GM18505 (cell line): ENCODE data around the gene THTPA.
A peak's percentile ranks its signal among the peaks of the same experiment; 100 is the strongest.

Source experiments
- ATAC-seq: cut with Tn5 transposase; IDR thresholded peaks from one replicate; pipeline ENCODE4 v1.9.1; 2021; ENCODE audit not compliant: unreplicated experiment
- POLR2A ChIP-seq: IDR thresholded peaks from 4 replicates; pipeline ENCODE4 v1.6.1; 2011; ENCODE audit warnings: borderline replicate concordance; ENCODE audit not compliant: insufficient read depth, insufficient read length; ENCODE audit errors: extremely low read depth

THTPA gene

GRCh38 chr14:23555882-23556699 is at the start of gene THTPA:
THTPA (plus strand) TSS chr14:23556271; CDS start chr14:23556758, 487 bp downstream.
- TF ChIP-seq POLR2A = peak; percentile 83
- ATAC-seq = peak; percentile 81

DNA sequence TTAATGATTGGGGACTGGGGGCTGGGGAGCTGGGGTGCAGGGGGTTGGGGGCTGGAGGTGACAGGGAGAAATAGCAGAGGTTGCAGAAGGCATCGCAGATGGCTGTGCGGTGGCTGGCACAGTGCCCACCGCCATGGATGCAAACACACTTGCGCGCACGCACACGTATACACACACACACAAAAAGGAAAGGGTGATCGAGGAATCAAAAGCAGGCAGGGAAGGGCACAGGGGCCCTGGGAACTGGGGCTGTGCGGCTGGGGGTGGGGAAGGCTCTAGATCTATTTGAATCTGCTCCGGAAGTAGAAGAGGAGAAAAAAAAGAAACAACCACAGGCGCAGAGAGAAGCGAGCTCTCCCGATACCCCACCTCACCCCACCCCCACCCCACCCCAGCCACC is 43.9 kb upstream of the THTPA start:
- ATAC-seq = no peak
- no peak for TF ChIP-seq POLR2A

DNA sequence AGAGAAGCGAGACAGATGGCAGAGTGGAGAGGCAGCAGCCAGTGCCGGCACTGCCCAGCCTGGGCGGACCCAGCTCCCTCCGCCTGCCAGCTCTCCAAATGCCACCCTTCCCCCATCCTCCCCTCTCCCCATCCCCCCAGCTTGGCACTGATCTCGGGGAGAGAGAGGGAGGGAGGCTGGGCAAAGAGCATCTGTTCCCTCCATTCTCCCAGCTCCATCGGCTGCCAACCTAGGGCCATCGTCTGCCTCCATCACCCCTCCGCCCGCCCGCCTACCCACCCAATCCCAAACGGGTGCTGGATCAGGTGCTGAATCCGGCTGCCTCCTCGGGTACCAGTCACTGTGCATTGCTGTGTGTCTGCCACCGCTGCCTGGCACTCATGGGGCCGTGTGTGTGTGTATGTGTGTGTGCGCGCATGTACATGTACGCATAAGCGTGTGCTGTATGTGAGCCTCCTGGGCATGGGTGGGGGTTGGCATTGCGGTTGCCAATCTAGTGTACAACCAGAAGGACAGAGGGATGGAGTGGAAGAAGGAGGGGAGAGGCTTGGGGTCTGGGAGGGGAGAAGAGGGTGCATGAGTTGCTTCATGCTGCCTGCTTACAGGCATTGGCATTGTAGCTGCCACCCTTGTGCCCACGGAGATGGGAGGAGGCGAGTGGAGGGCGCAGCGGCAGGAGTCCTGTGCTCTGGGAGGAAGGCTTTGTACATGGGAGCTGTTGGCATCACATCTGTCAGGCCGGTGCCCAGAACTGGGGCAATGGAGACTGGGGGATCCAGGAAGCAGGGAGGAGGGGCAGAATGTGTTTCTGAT is 42.9 kb upstream of the THTPA start:
- no peak for TF ChIP-seq POLR2A
- ATAC-seq = no peak

GRCh38 chr14:23513818-23514643 is 42.0 kb upstream of the THTPA start:
- TF ChIP-seq POLR2A = no peak
- no peak for ATAC-seq

GRCh38 chr14:23514644-23514957 is 41.5 kb upstream of the THTPA start:
- no peak for ATAC-seq
- no peak for TF ChIP-seq POLR2A

GRCh38 chr14:23517650-23518326 is 38.3 kb upstream of the THTPA start:
- no peak for ATAC-seq
- TF ChIP-seq POLR2A = no peak

DNA sequence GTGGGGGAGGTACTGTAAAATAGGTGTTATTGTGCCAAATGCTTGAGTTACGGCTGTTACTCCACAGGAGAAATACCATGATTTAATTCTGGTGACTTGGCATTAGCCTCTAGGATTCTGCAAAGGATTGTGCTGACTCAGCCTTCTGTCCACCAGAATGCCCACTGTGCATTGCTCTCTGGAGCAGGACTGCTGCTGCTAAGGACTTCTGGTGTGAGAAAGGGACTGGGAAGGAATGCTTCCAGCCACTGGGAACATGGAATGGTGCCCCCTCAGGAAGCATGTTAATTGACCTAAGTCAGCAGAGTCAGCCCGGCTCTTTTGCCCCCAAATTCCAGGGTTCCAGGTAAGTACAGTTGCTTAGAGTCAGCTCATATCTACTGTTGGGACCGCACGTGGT is 37.4 kb upstream of the THTPA start:
- ATAC-seq = no peak
- no peak for TF ChIP-seq POLR2A

- ATAC-seq = no peak
- TF ChIP-seq POLR2A = no peak
These were observed 35.1 kb upstream of the THTPA start for GRCh38 chr14:23520899-23521533.

- TF ChIP-seq POLR2A = no peak
- ATAC-seq = no peak
These were observed 34.1 kb upstream of the THTPA start for GRCh38 chr14:23521785-23522640.

GRCh38 chr14:23522643-23523198 is 33.4 kb upstream of the THTPA start:
- ATAC-seq = no peak
- TF ChIP-seq POLR2A = no peak

DNA sequence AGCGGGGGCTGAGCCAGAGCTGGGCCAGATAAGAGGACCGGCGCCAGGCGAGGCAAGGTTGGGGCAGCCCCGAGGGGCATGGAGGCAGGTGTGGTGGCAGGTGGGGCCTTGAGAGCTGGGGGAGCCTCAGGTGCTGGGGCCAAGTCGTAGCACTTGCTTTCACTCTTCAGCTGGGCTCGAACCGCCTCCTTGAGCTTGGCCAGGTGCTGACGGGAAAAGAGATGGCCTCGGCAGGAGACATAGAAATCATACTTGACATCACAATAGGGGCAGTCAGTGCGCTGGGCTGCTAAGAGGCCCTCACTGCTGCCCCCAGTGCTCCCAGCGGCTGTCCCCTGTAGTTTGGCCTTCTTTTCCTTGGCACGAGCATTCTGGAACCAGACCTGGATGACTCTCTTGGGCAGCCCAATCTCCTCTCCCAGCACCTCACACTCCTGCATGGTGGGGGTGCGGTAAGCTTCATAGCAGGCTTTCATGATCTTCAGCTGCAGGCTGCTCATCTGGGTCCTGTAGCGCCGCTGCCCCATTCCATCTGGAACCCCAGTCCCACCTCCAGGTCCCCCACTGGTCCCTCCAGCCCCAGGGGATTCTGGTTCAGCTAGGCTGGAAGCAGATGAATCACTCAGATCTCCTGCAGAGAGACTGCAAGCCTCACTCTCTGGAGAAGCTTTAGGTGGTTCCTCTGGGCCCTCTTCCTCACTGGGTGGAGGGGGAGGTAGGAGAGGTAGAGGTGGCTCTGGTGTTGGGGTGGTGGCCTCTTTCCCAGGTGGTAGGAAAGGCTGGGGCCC is 32.6 kb upstream of the THTPA start:
- no peak for ATAC-seq
- no peak for TF ChIP-seq POLR2A
